ENCODE data around the gene RPL37.
A peak's percentile ranks its signal among the peaks of the same experiment; 100 is the strongest.
"Not testable (repeated sequence)": the region's sequence is repeated elsewhere in the genome, so short reads cannot be mapped to it uniquely, and the experiment has no call there.

Gene RPL37

GRCh38 chr5:40838086-40838485, 3.1 kb upstream of the RPL37 start:
- no peak overlapping the region for H3K27ac ChIP-seq
- no peak for DNase-seq (ENCODE audit: low read depth, low spot score)

- H3K27ac ChIP-seq: peak overlapping the region; percentile 98
- no peak for DNase-seq (ENCODE audit: low read depth, low spot score)
Observed at GRCh38 chr5:40834391-40834848, 602 bp downstream of the RPL37 start.

- peak overlapping the region; percentile 98 for H3K27ac ChIP-seq
- DNase-seq (ENCODE audit: low read depth, low spot score): no peak
Observed at GRCh38 chr5:40833712-40834229, 1.3 kb downstream of the RPL37 start.

- DNase-seq (ENCODE audit: low read depth, low spot score): no peak
- H3K27ac ChIP-seq: peak overlapping the region; percentile 98
Observed at GRCh38 chr5:40832345-40832744, 2.7 kb downstream of the RPL37 start.

GRCh38 chr5:40831346-40832210, 3.4 kb downstream of the RPL37 start:
- peak overlapping the region; percentile 98 for H3K27ac ChIP-seq
- peak; percentile 36 for DNase-seq (ENCODE audit: low read depth, low spot score)

- no peak for DNase-seq (ENCODE audit: low read depth, low spot score)
- H3K27ac ChIP-seq: no peak overlapping the region
Observed at GRCh38 chr5:40829748-40830533, 5.1 kb downstream of the RPL37 start.

GRCh38 chr5:40828690-40829661, 6.0 kb downstream of the RPL37 start:
- H3K27ac ChIP-seq: no peak overlapping the region
- DNase-seq (ENCODE audit: low read depth, low spot score): no peak

GRCh38 chr5:40828021-40828631, 6.9 kb downstream of the RPL37 start:
- H3K27ac ChIP-seq: no peak overlapping the region
- no peak for DNase-seq (ENCODE audit: low read depth, low spot score)

- no peak for DNase-seq (ENCODE audit: low read depth, low spot score)
- H3K27ac ChIP-seq: no peak overlapping the region
Observed at GRCh38 chr5:40827188-40827977, 7.6 kb downstream of the RPL37 start.

GRCh38 chr5:40826489-40827187, 8.4 kb downstream of the RPL37 start:
- no peak overlapping the region for H3K27ac ChIP-seq
- no peak for DNase-seq (ENCODE audit: low read depth, low spot score)

GRCh38 chr5:40825461-40826043, 9.5 kb downstream of the RPL37 start:
- not testable (repeated sequence) for DNase-seq (ENCODE audit: low read depth, low spot score); H3K27ac ChIP-seq

GRCh38 chr5:40823459-40823858, 11.6 kb downstream of the RPL37 start:
- peak overlapping the region; percentile 14 for H3K27ac ChIP-seq
- no peak for DNase-seq (ENCODE audit: low read depth, low spot score)

- no peak overlapping the region for H3K27ac ChIP-seq
- no peak for DNase-seq (ENCODE audit: low read depth, low spot score)
Observed at GRCh38 chr5:40813698-40814281, 21.2 kb downstream of the RPL37 start.

GRCh38 chr5:40812125-40812524, 22.9 kb downstream of the RPL37 start:
- no peak overlapping the region for H3K27ac ChIP-seq
- no peak for DNase-seq (ENCODE audit: low read depth, low spot score)

- no peak overlapping the region for H3K27ac ChIP-seq
- no peak for DNase-seq (ENCODE audit: low read depth, low spot score)
Observed at GRCh38 chr5:40801771-40802562, 33.1 kb downstream of the RPL37 start.

GRCh38 chr5:40799258-40799657, 35.8 kb downstream of the RPL37 start:
- DNase-seq (ENCODE audit: low read depth, low spot score): no peak
- H3K27ac ChIP-seq: peak overlapping the region; percentile 81

- DNase-seq (ENCODE audit: low read depth, low spot score): no peak
- peak overlapping the region; percentile 81 for H3K27ac ChIP-seq
Observed at GRCh38 chr5:40798801-40799210, 36.2 kb downstream of the RPL37 start.

All from epithelial cell of prostate (primary cell).